Endometrial microvascular endothelial cells (primary cell): ENCODE results near the gene RAPGEF3. TPM values are rescaled to one million over a fixed set of nuclear protein-coding genes. Genes with fewer than 3 reads are reported as not detected.

Experiments used
- in situ Hi-C: cut with HindIII; loops from 2 replicates; pipeline ENCODE4 v1.10.0; 2017; ENCODE audit warnings: low sequenced_read_pairs, low pct_unique_long_range_greater_than_20kb; ENCODE audit errors: inconsistent ontology term
- total RNA-seq: library from RNA; depleted of rRNA; stranded (reverse); fragments of >200 nt; gene quantifications from one replicate; pipeline ENCODE4 v1.2.3, GENCODE V29; 2015; ENCODE audit errors: inconsistent ontology term

RAPGEF3 gene, protein sequence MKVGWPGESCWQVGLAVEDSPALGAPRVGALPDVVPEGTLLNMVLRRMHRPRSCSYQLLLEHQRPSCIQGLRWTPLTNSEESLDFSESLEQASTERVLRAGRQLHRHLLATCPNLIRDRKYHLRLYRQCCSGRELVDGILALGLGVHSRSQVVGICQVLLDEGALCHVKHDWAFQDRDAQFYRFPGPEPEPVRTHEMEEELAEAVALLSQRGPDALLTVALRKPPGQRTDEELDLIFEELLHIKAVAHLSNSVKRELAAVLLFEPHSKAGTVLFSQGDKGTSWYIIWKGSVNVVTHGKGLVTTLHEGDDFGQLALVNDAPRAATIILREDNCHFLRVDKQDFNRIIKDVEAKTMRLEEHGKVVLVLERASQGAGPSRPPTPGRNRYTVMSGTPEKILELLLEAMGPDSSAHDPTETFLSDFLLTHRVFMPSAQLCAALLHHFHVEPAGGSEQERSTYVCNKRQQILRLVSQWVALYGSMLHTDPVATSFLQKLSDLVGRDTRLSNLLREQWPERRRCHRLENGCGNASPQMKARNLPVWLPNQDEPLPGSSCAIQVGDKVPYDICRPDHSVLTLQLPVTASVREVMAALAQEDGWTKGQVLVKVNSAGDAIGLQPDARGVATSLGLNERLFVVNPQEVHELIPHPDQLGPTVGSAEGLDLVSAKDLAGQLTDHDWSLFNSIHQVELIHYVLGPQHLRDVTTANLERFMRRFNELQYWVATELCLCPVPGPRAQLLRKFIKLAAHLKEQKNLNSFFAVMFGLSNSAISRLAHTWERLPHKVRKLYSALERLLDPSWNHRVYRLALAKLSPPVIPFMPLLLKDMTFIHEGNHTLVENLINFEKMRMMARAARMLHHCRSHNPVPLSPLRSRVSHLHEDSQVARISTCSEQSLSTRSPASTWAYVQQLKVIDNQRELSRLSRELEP
- total RNA-seq: 27.8 TPM

DNA sequence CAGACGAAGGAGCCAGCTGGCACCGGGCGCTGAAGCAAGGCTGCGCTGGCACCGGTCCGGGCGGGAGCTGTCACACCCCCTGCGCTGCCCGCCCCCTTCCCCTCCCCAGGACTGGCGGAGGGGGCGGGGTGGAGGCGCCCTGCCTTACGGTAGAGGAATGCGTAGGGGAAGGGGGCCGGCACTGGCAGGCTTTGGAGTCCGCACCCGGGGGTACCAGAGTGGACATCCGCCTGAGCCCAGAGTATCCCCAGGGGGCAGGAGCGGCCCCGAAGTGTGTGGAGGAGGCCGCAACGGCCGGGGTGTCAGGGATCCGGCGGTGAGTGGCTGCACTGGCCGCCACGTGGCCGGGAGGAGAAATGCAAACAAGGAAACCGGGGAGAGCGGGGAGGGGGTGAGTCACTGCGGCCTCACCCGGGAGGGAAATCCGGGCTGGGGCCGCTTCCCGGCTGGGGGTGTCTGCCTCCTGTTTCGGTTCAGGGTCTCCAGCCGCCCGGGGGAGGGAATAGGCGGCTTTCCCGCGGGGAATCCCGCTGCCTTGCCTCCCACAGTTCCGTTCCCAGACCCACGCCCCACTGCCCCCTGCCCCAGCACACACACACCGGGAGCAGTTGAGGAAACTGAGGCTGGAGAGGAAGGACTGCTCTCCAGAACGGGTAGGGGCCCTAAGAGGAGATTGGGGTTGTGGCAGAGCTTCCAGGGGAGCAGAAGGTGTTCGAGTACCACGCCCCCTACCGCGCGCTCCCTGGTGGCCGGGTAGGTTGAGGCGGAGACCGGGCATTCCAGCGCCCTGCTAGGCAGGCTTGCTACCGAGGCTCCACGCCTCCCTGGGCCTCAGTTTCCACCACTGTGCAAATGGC, at the start of gene RAPGEF3:
TSS of gene RAPGEF3 (minus strand) at position 47 of the 857 bp plus-strand sequence. CDS start 324 bp downstream, outside the sequence.
- in situ Hi-C loops: no loop called here

DNA sequence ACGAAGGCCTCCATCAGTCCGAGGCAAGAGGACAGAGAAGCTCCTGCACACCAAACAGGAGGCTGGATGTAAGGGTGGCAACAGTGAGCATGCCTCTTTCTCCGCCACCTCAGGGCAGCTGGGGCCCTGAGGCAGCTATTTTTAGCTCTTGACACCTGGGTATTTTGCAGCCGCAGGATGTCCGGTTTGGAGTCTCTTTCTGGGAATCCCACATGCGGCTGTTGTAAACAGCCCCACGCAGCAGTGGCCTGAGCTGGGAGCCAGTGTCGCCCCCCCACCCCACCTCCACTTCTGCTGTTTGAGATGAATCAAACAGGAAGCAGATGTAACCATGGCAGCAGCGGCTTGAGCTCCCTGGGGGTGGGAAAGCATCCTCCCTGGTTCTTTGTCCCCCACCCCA, 49.4 kb upstream of the RAPGEF3 start:
- in situ Hi-C loops: no loop called here

DNA sequence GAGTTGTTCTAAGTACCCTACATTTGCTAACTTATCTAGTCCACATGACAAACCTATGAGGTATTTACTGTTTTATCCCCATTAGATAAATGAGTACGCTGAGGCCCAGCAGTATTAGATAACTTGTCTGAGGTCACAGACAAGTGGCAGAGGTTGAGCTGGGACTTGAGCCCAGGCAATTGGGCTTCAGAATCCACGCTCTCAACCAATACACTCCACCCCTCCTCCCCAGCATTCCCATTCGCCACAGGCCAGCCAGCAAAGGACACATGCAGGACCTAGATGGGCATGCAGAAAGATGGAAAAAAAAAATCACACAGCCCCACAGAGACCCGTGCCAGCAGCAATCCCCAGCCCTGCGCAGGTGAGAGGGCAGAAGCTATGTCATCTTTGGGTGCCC, 48.7 kb upstream of the RAPGEF3 start:
- in situ Hi-C loops: no loop called here

DNA sequence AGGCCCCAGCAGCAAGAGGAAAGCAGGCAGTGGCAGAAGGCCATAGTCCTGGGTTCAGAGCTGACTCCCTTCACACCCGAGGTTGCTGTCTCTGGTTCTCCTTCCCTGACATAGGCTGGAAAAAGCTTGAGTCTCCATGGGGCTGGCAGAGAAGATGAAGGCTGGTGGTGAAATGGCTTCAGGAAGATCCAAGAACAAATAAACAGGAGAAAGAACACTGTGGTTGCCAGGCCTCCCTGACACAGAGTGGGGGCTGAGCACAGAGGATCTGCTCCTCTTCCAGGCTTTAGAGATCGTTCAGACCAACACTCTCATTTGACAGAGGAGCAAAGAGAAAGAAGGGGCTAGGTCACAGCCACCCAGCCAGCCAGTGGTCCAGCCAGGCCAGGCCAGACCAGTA, 46.7 kb upstream of the RAPGEF3 start:
- in situ Hi-C loops: no loop called here

DNA sequence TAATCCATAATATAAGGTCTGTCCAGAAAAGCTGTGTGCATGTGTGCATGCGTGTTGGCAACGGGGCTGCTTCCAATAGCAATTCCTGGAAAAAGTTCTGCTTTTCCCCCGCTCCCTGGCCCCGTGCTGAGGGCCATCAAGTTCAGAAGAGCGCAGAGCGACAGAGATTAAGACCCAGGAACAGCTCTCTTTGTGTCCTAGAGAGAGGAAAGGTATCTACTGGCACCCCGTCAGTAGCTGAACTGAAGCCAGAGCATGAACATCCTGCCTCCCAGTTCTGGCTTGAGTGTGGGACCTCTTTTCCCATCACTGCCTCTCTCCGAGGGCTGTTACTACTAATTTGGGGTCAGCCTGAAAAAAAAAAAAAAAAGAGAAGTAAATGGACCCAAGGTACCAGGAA, 45.5 kb upstream of the RAPGEF3 start:
- in situ Hi-C loops: no loop called here

DNA sequence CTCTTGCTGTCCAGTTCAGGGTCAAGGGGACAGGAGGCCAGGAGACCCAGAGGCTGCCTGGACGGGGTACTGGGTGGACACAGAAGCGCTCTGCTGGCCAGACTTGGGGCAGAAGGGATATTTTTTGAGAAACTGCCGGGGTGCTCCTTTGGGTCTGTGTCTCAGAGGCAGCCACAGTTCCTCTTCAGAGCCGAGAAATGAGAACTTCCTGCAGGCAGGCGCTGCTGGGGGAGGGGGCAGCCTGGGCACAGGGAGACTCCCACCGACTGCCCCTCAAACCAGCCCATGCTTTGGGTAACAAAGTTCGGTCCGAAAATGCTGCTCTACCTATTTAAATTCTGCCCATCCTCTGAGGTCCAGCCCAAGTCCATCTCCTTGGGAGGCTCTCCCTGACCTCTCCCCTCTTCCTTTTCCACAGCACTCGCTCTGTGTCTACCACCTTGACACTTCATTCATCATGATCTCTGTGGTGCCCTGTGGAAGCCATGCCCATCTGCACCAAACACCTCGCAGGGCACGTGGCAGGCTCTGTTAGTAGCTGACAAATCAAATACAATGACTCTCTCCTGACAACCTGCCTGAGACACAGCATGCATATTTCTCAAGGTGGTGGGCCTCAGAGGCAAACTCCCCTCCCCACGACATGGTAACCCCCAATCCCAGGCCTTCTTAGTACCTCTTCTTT, 44.7 kb upstream of the RAPGEF3 start:
- in situ Hi-C loops: no loop called here

DNA sequence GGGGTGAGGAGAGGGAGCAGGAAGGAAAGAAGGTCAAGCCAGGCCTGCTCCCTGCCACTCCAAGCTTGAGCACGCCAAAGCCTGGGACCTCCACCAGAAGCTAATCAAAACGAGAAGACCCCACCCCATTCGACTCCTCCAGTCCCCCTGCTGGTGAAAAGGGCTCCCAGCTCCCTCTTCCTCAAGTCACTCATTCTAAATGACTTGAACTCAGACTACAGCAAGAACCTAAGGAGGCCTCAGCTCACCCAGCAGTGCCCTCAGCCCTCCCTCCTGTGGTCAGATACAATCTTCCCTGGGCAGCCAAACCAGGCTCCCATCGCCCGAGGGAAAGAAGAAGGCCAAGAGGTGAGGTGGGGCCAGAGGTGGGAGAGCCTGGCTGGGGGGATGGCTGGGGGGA, 43.6 kb upstream of the RAPGEF3 start:
- in situ Hi-C loops: no loop called here

DNA sequence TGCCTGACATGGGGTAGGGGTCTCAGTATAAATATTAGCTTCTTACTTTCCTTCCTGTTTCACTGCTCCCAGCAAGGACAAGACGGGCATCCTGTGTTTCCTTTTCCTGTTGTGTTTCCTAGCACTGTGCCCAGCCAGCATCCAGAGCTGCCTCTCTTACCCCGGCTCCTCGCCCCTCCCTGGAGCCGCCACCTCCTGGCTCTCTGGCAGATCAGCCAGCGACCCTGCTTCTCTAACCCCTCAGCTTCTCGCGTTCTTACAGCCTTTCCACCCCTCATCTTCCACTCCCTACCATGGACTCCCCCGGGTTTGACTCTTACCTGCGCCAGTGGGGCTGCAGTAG, 43.2 kb upstream of the RAPGEF3 start:
- in situ Hi-C loops: no loop called here

DNA sequence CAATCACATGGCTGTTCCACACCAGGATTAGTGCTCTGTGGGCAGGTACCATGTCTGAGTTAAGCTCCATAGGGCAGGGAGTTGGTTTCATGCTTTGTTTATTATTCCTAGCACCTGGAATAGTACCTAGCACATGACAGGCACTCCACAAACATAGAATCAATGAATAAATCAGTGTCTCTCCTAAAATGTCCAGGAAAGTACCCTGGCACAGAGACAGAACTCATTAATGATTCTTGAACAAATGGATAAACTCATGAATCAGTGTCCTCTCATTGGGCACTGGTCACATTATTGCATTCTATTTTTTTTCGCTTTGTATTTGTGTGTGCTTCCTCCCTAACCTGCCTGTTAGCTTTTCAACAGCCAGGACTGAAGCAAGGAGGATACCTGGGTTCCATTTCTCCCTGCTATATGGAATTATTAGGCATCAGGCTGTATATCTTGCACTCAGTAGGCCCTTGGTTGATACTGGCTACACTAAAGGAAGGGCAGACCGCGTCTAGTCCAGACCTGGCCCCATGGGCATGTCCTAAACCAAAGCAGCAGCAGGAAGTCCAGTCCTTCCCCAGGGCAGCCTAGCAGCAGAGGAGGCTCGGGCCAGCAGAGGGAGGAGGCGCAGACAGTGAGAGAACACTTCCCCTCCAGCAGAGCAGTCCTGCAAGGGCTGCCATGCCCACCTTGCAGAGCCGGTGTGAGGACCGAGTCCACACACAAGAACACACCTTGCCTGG, 42.7 kb upstream of the RAPGEF3 start:
- in situ Hi-C loops: no loop called here

DNA sequence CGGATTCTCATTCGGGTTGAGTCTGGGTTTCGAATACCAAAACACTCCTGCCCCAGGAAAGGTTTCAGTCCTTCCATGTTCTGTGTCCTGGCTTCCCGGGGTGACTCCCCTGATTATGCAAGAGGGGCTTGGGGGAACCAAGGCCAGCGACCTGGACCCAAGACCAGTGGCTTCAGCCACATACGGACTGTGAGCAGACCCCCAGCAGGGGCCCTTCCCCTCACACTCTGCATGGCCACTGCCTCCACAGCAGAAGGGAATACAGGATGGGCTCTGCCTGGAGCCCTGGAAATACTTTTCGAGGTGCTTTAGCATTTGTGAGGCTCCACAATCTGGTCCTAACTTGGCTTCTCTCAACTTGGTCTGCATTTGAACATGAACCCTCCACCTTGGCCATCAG, 41.9 kb upstream of the RAPGEF3 start:
- in situ Hi-C loops: no loop called here

DNA sequence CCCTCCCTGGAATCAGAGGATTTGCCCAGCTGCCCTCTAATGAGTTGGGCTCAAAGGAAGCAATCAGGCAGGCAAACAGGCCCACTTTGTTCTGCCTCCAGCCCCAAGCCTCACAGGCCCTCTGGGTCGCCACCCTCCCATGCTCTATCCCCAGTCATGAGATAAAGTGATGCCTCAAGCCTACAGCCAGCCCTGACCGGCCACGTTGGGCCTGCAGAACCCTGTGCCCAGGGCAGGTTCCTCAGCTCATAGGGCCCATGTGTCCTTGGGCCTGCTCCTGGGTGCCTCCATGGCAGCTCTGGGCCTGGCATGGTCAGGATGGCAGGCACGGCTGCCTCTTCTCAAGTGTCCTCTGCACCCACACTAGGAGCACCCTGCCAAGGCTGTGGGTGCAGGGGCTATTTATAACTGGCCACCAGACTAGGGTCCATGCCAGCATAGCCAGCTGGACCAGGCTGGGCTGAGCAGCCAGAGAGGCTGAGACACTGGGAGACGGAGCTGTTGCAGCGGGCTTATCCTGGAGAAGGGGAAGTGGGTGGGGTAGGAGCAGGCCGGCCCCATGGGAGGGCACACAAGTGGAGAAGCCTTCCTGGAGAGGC, 40.8 kb upstream of the RAPGEF3 start:
- in situ Hi-C loops: no loop called here

DNA sequence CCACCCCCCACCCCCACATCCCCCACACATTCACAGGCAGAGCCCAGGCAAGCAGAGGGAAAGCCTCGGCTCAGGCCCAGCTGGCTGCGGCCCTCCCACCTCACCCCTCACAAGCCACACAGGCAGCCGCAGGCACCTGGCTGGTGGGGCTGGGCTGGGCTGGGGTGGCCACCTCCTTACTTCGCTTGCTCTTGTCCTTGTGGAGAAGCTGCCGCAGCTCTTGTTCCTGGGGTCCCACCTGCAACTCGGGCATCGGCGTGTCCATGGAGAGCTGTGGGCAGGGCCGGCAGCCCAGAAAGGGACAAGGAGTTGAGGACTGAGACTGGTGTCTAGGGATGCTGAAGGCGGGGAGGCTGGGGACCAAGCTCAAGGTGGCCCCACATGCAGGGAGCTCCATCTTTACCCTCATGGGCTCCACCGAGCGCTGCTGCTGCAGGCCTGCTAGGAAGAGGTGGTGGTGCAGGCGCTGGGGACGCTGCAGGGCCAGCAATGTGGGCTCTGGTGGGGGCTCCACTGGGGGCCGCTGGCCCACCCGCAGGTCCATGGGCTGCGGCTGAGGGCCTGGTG, 39.8 kb upstream of the RAPGEF3 start:
- in situ Hi-C loops: no loop called here

DNA sequence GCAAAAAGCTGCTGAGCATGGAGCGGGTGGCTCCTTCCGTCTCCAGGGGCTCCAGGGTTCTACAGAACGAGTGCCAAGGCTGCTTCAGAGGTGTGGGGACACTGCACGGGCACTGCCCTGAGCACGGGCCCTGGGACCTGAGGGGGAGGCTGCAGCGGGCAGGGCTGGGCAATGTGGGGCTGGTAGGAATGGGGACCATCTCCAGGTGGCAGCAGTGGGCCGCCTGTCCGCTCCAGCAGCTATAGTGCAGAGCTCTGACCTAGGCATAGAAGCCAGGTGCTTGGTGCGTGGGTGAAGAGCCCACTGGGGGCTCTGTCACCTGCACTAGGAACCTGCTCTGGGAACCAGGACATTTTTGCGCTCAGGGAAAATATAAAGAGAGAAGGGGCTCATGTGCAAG, 38.8 kb upstream of the RAPGEF3 start:
- in situ Hi-C loops: no loop called here

DNA sequence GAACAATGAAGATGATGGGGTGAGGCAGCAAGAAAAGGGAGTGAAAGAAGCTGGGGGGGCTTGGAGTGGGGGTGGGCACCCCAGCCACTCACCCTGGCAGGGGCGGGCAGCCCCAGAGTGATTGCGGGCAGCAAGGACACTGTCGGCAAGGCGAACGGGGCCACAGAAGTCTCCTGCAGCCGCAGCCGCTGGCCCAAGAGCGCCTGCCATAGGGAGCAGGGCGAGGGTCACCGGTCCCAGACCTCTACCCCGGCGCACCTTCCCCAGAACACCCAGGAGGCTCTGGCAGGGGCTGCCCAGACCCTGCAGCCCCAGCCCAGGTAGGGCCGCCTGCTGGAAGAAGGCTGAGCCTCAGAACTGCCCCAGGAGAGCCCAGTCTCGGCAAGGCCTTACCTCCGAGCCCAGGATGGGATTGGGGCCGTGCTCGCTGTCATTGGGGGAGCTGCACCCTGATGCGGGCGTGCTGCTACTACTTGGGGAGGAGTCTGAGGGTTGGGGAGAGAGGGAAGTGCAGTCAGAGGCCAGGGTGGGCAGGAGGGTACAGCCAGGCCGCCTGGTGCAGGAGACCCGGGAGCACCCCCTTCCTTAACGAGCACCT, 37.2 kb upstream of the RAPGEF3 start:
- in situ Hi-C loops: no loop called here

DNA sequence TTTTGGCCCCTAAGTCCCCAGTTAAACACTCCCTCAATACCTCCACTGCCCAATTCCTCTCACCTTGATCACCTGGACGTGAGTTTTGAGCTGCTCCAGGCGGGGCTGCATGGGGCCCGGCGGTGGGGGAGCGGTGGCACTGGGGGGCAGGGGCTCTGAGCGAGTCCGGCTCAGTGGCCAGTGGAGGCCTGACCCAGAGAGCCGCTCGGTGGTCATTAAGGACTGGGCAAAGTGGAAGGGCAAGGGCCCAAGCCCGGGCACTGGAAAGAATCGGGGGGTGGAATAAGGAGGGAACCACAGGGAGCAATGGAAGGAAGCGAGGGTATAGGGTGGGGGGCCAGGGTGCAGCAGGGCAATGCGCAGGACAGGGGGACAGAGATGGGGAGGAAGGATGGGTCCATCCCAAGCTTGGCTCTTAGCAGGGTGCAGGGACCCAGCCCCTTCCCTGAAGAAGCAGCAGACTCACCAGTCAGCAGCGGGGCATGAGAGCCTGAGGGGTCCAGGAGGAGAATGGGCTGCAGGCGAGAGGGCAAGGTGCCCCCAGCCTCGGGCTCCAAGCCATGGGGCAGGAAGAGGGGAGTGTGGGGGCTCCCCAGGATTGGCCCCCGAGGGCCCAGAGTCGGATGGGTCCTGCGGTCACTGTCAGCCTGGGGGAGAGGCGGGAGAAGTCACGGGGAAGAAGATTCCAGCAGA, 36.6 kb upstream of the RAPGEF3 start:
- in situ Hi-C loops: no loop called here

DNA sequence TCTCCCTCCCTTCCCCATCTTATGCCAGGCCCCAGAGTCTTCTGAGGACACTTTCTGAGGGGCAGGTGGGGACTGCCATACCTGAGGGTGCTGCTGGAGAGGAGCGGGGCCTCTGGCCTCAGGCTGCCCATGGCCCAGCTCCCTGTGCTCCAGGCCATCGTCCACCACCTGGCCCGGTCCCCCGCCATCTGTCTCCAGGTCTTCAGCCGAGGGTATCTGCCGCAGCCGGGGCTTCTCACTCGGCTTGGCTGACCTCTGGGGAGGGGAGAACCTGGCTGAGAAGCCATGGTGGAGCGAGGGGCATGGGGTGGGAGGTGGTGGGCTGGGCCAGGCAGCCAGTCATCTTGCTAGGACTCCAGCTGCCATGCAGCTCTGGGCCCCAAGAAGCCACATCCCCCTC, 36.0 kb upstream of the RAPGEF3 start:
- in situ Hi-C loops: no loop called here
